Measurements from ENCODE around the gene DES.
A peak's percentile ranks its signal among the peaks of the same experiment; 100 is the strongest.

The DES gene

GRCh38 chr2:219421323-219421722 lies 3.1 kb downstream of the DES start:
- DNase-seq: no peak

- DNase-seq: no peak
These were observed 4.9 kb downstream of the DES start for GRCh38 chr2:219422952-219423534.

GRCh38 chr2:219423652-219424377 lies 5.6 kb downstream of the DES start:
- DNase-seq: peak; percentile 27

GRCh38 chr2:219425238-219426067 lies 7.3 kb downstream of the DES start:
- DNase-seq: no peak

GRCh38 chr2:219426068-219426443 lies 7.9 kb downstream of the DES start:
- no peak for DNase-seq

GRCh38 chr2:219426534-219427136 lies 8.5 kb downstream of the DES start:
- no peak for DNase-seq

- DNase-seq: no peak
These were observed 10.3 kb downstream of the DES start for GRCh38 chr2:219428469-219428868.

GRCh38 chr2:219429958-219430606 lies 11.9 kb downstream of the DES start:
- no peak for DNase-seq

- peak; percentile 60 for DNase-seq
These were observed 12.7 kb downstream of the DES start for GRCh38 chr2:219430633-219431615.

- DNase-seq: peak; percentile 92
These were observed 15.7 kb downstream of the DES start for GRCh38 chr2:219433666-219434467.

GRCh38 chr2:219434468-219434717 lies 16.2 kb downstream of the DES start:
- DNase-seq: no peak

- no peak for DNase-seq
These were observed 16.7 kb downstream of the DES start, which contains the start of gene SPEG for GRCh38 chr2:219434718-219435525. Gene SPEG, plus strand, starts transcription at chr2:219434843. Its CDS starts 135 bp downstream, at chr2:219434978.

GRCh38 chr2:219435701-219436100 lies 17.5 kb downstream of the DES start:
- DNase-seq: no peak

GRCh38 chr2:219436491-219436890 lies 18.3 kb downstream of the DES start:
- no peak for DNase-seq

- no peak for DNase-seq
These were observed 19.0 kb downstream of the DES start for GRCh38 chr2:219437141-219437540.

- no peak for DNase-seq
These were observed 19.6 kb downstream of the DES start for GRCh38 chr2:219437690-219438206.

- no peak for DNase-seq
These were observed 20.3 kb downstream of the DES start for GRCh38 chr2:219438453-219438852.

- DNase-seq: no peak
These were observed 21.3 kb downstream of the DES start for GRCh38 chr2:219439506-219439905.

- DNase-seq: peak; percentile 28
These were observed 22.4 kb downstream of the DES start for GRCh38 chr2:219440388-219441256.

Data from NCI-H82 (cell line).